NCI-H187 treated with DMSO at 0.1 percent for 48 hours (cell line): ENCODE data around the gene ALOX15B.
"Not testable (repeated sequence)": the region's sequence is repeated elsewhere in the genome, so short reads cannot be mapped to it uniquely, and the experiment has no call there.

Source experiments
- DNase-seq: peaks from one replicate; lab custom pipeline; 2025; lab: John Stamatoyannopoulos, UW

The ALOX15B gene

GRCh38 chr17:8013731-8014557, 24.9 kb upstream of the ALOX15B start:
- DNase-seq = no peak

GRCh38 chr17:8014558-8014850, 24.4 kb upstream of the ALOX15B start:
- no peak for DNase-seq

GRCh38 chr17:8015236-8015956, 23.5 kb upstream of the ALOX15B start:
- DNase-seq = no peak

- DNase-seq = no peak
Observed at GRCh38 chr17:8015957-8016631, 22.8 kb upstream of the ALOX15B start.

GRCh38 chr17:8016632-8017424, 22.0 kb upstream of the ALOX15B start:
- DNase-seq = no peak

- DNase-seq = no peak
Observed at GRCh38 chr17:8018436-8018835, 20.4 kb upstream of the ALOX15B start.

- no peak for DNase-seq
Observed at GRCh38 chr17:8019166-8019565, 19.7 kb upstream of the ALOX15B start.

GRCh38 chr17:8019665-8020650, 18.9 kb upstream of the ALOX15B start:
- DNase-seq = no peak

- no peak for DNase-seq
Observed at GRCh38 chr17:8020776-8021564, 17.9 kb upstream of the ALOX15B start.

GRCh38 chr17:8021565-8022359, 17.1 kb upstream of the ALOX15B start:
- DNase-seq = no peak

- no peak for DNase-seq
Observed at GRCh38 chr17:8022360-8023003, 16.4 kb upstream of the ALOX15B start.

GRCh38 chr17:8024161-8024560, 14.7 kb upstream of the ALOX15B start:
- DNase-seq = not testable (repeated sequence)

- DNase-seq = no peak
Observed at GRCh38 chr17:8025176-8025911, 13.5 kb upstream of the ALOX15B start.

- no peak for DNase-seq
Observed at GRCh38 chr17:8029121-8029520, 9.7 kb upstream of the ALOX15B start.

- no peak for DNase-seq
Observed at GRCh38 chr17:8031261-8031661, 7.6 kb upstream of the ALOX15B start.

- DNase-seq = no peak
Observed at GRCh38 chr17:8031950-8032349, 6.9 kb upstream of the ALOX15B start.

GRCh38 chr17:8032442-8032841, 6.4 kb upstream of the ALOX15B start:
- no peak for DNase-seq

GRCh38 chr17:8039611-8040168, 831 bp downstream of the ALOX15B start:
- no peak for DNase-seq
